Smooth muscle cell (in vitro differentiated cells): ENCODE data around the gene FAM161B. TPM values are rescaled to one million over a fixed set of nuclear protein-coding genes. Genes with fewer than 3 reads are reported as not detected.

Experiments used
- DNase-seq: peaks from one replicate; lab custom pipeline; 2025; ENCODE audit not compliant: unreplicated experiment; lab: John Stamatoyannopoulos, UW
- H2AFZ ChIP-seq: fragments of 200-600 bp; sonication (generic); 2 replicates; pipeline ENCODE4 v1.6.0; 2016; ENCODE audit warnings: antibody characterized with exemption, low read depth, mild to moderate bottlenecking
- H3F3A ChIP-seq: fragments of 200-600 bp; sonication (generic); 2 replicates; pipeline ENCODE4 v1.6.0; 2017; ENCODE audit warnings: antibody characterized with exemption, low read depth
- H3K27ac ChIP-seq: fragments of 200-600 bp; sonication (generic); 2 replicates; pipeline ENCODE4 v1.5.1; 2016; ENCODE audit warnings: low read depth, mild to moderate bottlenecking
- H3K27me3 ChIP-seq: fragments of 200-600 bp; sonication (generic); 2 replicates; pipeline ENCODE4 v1.6.1; 2016; ENCODE audit warnings: low read depth, mild to moderate bottlenecking
- H3K36me3 ChIP-seq: fragments of 200-600 bp; sonication (generic); 2 replicates; pipeline ENCODE4 v1.5.1; 2016; ENCODE audit warnings: low read depth
- H3K4me1 ChIP-seq: fragments of 200-600 bp; sonication (generic); 2 replicates; pipeline ENCODE4 v1.5.1; 2016; ENCODE audit warnings: low read depth
- H3K4me2 ChIP-seq: fragments of 200-600 bp; sonication (generic); 2 replicates; pipeline ENCODE4 v1.6.0; 2016; ENCODE audit warnings: mild to moderate bottlenecking
- H3K4me3 ChIP-seq: fragments of 200-600 bp; sonication (generic); 2 replicates; pipeline ENCODE4 v1.5.1; 2016; ENCODE audit warnings: mild to moderate bottlenecking
- H3K79me2 ChIP-seq: fragments of 200-600 bp; sonication (generic); 2 replicates; pipeline ENCODE4 v1.6.0; 2016; ENCODE audit warnings: low read depth, mild to moderate bottlenecking
- H3K9ac ChIP-seq: fragments of 200-600 bp; sonication (generic); 2 replicates; pipeline ENCODE4 v1.6.0; 2016; ENCODE audit warnings: low read depth
- H3K9me3 ChIP-seq: fragments of 200-600 bp; sonication (generic); replicated peaks from 2 replicates; pipeline ENCODE4 v1.5.1; 2016; ENCODE audit warnings: low read depth
- H4K20me1 ChIP-seq: fragments of 200-600 bp; sonication (generic); 2 replicates; pipeline ENCODE4 v1.6.0; 2016; ENCODE audit warnings: low read depth
- CTCF ChIP-seq: fragments of 200-600 bp; sonication (generic); IDR thresholded peaks from 2 replicates; pipeline ENCODE4 v1.5.1; 2017; ENCODE audit warnings: borderline replicate concordance, mild to moderate bottlenecking, antibody characterized with exemption; ENCODE audit not compliant: insufficient read depth, poor library complexity, severe bottlenecking
- WGBS: methylation state at CpG from one replicate; pipeline ENCODE4 v1.1.7; 2016; ENCODE audit warnings: low lambda C conversion rate; 5-methylcytosine and 5-hydroxymethylcytosine counted together
- polyA plus RNA-seq: library from polyadenylated mRNA; unstranded; fragments of >200 nt; fragmentation: Nextera tagmentation; extraction: Ambion mirVana; gene quantifications from 2 replicates; pipeline ENCODE4 v1.2.1, GENCODE V29; 2016
- total RNA-seq: library from RNA; depleted of rRNA; stranded (reverse); fragments of >200 nt; gene quantifications from 2 replicates; pipeline ENCODE4 v1.2.3, GENCODE V29; 2014

Gene FAM161B, protein sequence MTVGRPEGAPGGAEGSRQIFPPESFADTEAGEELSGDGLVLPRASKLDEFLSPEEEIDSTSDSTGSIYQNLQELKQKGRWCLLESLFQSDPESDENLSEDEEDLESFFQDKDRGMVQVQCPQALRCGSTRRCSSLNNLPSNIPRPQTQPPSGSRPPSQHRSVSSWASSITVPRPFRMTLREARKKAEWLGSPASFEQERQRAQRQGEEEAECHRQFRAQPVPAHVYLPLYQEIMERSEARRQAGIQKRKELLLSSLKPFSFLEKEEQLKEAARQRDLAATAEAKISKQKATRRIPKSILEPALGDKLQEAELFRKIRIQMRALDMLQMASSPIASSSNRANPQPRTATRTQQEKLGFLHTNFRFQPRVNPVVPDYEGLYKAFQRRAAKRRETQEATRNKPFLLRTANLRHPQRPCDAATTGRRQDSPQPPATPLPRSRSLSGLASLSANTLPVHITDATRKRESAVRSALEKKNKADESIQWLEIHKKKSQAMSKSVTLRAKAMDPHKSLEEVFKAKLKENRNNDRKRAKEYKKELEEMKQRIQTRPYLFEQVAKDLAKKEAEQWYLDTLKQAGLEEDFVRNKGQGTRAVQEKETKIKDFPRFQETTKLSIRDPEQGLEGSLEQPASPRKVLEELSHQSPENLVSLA
- total RNA-seq, result 2.7 and 4.7 TPM in 2 replicates
- 3.9 and 6.3 TPM in 2 replicates for polyA plus RNA-seq

- no peaks in the 10 kb centered on the region for H3K9me3 ChIP-seq
- no peaks in the 10 kb centered on the region for H3K4me1 ChIP-seq
- H3K79me2 ChIP-seq, result no peaks in the 10 kb centered on the region
- 1% methylated on average over 65 of the region's 70 CpGs for WGBS
- no peaks in the 10 kb centered on the region for H3F3A ChIP-seq
- peak within 1 kb of the TSS; percentile 82 for H3K9ac ChIP-seq
- H4K20me1 ChIP-seq, result peaks cover 4% of the 10 kb centered on the region
- H3K27ac ChIP-seq, result peak within 1 kb of the TSS; percentile 89
- peaks cover 5% of the 10 kb centered on the region for H3K36me3 ChIP-seq
- peak within 1 kb of the TSS; percentile 85 for H2AFZ ChIP-seq
- no peaks in the 10 kb centered on the region for H3K27me3 ChIP-seq
- H3K4me2 ChIP-seq, result peak within 1 kb of the TSS; percentile 89
- TF ChIP-seq CTCF, result no peak
- DNase-seq, result peak; percentile 76
- peak within 1 kb of the TSS; percentile 75 for H3K4me3 ChIP-seq
These were observed at the start of gene FAM161B, which contains the start of gene COQ6 for GRCh38 chr14:73949752-73950734. Gene FAM161B (minus strand): TSS chr14:73950094. CDS start chr14:73950026, 68 bp downstream. Gene COQ6 (plus strand): TSS chr14:73950302. CDS start chr14:73950333, 31 bp downstream.

- 100% methylated on average over 2 of the region's 2 CpGs for WGBS
- Histone ChIP-seq H3K9ac (no peak overlapping the region), H3K4me3 (no peak overlapping the region), H4K20me1 (no peaks in the 10 kb centered on the region), H3K9me3 (no peaks in the 10 kb centered on the region), H3K27ac (no peak overlapping the region), H2AFZ (no peak overlapping the region), H3K27me3 (no peaks in the 10 kb centered on the region), H3K79me2 (no peaks in the 10 kb centered on the region), H3F3A (no peaks in the 10 kb centered on the region), H3K4me2 (no peak overlapping the region), H3K36me3 (no peaks in the 10 kb centered on the region), H3K4me1 (no peaks in the 10 kb centered on the region)
- no peak for DNase-seq
- TF ChIP-seq CTCF, result no peak
These were observed 48.8 kb upstream of the FAM161B start for GRCh38 chr14:73998726-73999125.

- WGBS, result 92% methylated on average over 7 of the region's 7 CpGs
- no peak for TF ChIP-seq CTCF
These were observed 48.1 kb upstream of the FAM161B start for GRCh38 chr14:73997944-73998447.

More at GRCh38 chr14:73997944-73998447, 48.1 kb upstream of the FAM161B start:
- Histone ChIP-seq H3K36me3 (no peaks in the 10 kb centered on the region), H2AFZ (no peak overlapping the region), H3K9ac (no peak overlapping the region), H3K4me3 (no peak overlapping the region), H3K27me3 (no peaks in the 10 kb centered on the region), H3K9me3 (no peaks in the 10 kb centered on the region), H4K20me1 (no peaks in the 10 kb centered on the region), H3K79me2 (no peaks in the 10 kb centered on the region), H3K4me2 (no peak overlapping the region), H3F3A (no peaks in the 10 kb centered on the region), H3K4me1 (no peaks in the 10 kb centered on the region), H3K27ac (no peak overlapping the region)
- DNase-seq, result no peak
